Measurements from ENCODE around the gene ZNF423. TPM values are rescaled to one million over a fixed set of nuclear protein-coding genes. Genes with fewer than 3 reads are reported as not detected.
A peak's percentile ranks its signal among the peaks of the same experiment; 100 is the strongest.

Gene ZNF423
- polyA plus RNA-seq, 1 of the 3 experiments (the other 2 are of a cell fraction), result 1.2 TPM

- TF ChIP-seq ZBTB33 (IDR thresholded peaks at IDR 0.05; ENCODE audit: borderline replicate concordance, low read depth) (no peak), JUND (IDR thresholded peaks at IDR 0.05) (no peak), NFIC (IDR thresholded peaks at IDR 0.05; ENCODE audit: borderline replicate concordance) (no peak), PBX3 (IDR thresholded peaks at IDR 0.05) (no peak), NRF1 (IDR thresholded peaks at IDR 0.05; ENCODE audit: low read depth, low read length) (no peak), TCF12 (IDR thresholded peaks at IDR 0.05) (no peak)
Observed at GRCh38 chr16:49850558-49851467, 5.1 kb downstream of the ZNF423 start (continued).

- ChIA-PET CTCF (interaction anchor here (0.9 to 1.5 kb wide), 4 partner anchors 11 to 219 kb away, joined by 3 to 4 read pairs (median 3); no protein-coding TSS in a partner anchor), POLR2A (no interaction called here)
- Histone ChIP-seq H3K4me3 (ENCODE audit: low read depth in 2 of 2, low read length in 1 of 2) (no peak overlapping the region), H3K9me3 (no peaks in the 10 kb centered on the region), H3K9me2 (no peaks in the 10 kb centered on the region), H3K79me2 (ENCODE audit: insufficient read depth) (no peaks in the 10 kb centered on the region), H3K4me1 (ENCODE audit: control insufficient read depth in 1 of 2, insufficient read depth in 2 of 2, low read depth in 1 of 2, low read length in 1 of 2) (peaks cover 13 to 82% of the 10 kb centered on the region in 2 experiments; a peak in 3 of 4 replicates), H3K36me3 (replicated peaks in 1 of 2; ENCODE audit: control insufficient read depth in 1 of 2, insufficient read depth in 2 of 2, low read length in 1 of 2) (no peaks in the 10 kb centered on the region), H3K27ac (ENCODE audit: low read depth in 2 of 2, low read length in 1 of 2) (peak overlapping the region in 1 of 2 experiments; percentile 92; a peak in 2 of 4 replicates), H3K9ac (no peak overlapping the region), H3F3A (replicated peaks; ENCODE audit: insufficient read depth) (no peaks in the 10 kb centered on the region), H4K20me1 (ENCODE audit: insufficient read depth) (no peaks in the 10 kb centered on the region; the same call in 1 of the 2 replicates), H3K27me3 (ENCODE audit: insufficient read depth) (no peaks in the 10 kb centered on the region), H3K4me2 (no peak overlapping the region), H2AFZ (ENCODE audit: low read depth) (no peak overlapping the region)
- WGBS (ENCODE audit: low lambda C conversion rate), result 86% methylated on average over 8 of the region's 8 CpGs
- TF ChIP-seq YY1 (IDR thresholded peaks at IDR 0.05; ENCODE audit: low read depth), result no peak
- TF ChIP-seq ZBTB33 (IDR thresholded peaks at IDR 0.05; ENCODE audit: borderline replicate concordance, low read depth), result no peak
- TF ChIP-seq, protein P1, sequence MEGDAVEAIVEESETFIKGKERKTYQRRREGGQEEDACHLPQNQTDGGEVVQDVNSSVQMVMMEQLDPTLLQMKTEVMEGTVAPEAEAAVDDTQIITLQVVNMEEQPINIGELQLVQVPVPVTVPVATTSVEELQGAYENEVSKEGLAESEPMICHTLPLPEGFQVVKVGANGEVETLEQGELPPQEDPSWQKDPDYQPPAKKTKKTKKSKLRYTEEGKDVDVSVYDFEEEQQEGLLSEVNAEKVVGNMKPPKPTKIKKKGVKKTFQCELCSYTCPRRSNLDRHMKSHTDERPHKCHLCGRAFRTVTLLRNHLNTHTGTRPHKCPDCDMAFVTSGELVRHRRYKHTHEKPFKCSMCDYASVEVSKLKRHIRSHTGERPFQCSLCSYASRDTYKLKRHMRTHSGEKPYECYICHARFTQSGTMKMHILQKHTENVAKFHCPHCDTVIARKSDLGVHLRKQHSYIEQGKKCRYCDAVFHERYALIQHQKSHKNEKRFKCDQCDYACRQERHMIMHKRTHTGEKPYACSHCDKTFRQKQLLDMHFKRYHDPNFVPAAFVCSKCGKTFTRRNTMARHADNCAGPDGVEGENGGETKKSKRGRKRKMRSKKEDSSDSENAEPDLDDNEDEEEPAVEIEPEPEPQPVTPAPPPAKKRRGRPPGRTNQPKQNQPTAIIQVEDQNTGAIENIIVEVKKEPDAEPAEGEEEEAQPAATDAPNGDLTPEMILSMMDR (IDR thresholded peaks at IDR 0.05), result no peak
- no peak for TF ChIP-seq EP300 (IDR thresholded peaks at IDR 0.05; ENCODE audit: borderline replicate concordance in 1 of 2, low read depth in 1 of 2, low read length in 1 of 2)
- TF ChIP-seq PBX3 (IDR thresholded peaks at IDR 0.05), result no peak
- no peak for TF ChIP-seq EZH2phosphoT487 (IDR thresholded peaks at IDR 0.05; ENCODE audit: borderline replicate concordance, low read depth)
- TF ChIP-seq JUND (IDR thresholded peaks at IDR 0.05), result no peak
- TF ChIP-seq NFIC (IDR thresholded peaks at IDR 0.05; ENCODE audit: borderline replicate concordance), result no peak
- TF ChIP-seq, protein P2, sequence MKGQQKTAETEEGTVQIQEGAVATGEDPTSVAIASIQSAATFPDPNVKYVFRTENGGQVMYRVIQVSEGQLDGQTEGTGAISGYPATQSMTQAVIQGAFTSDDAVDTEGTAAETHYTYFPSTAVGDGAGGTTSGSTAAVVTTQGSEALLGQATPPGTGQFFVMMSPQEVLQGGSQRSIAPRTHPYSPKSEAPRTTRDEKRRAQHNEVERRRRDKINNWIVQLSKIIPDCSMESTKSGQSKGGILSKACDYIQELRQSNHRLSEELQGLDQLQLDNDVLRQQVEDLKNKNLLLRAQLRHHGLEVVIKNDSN (IDR thresholded peaks at IDR 0.05; ENCODE audit: borderline replicate concordance, low read depth), result no peak
- TF ChIP-seq IRF3 (IDR thresholded peaks at IDR 0.05; ENCODE audit: low read depth, low read length), result no peak
- no peak for TF ChIP-seq MEF2A (IDR thresholded peaks at IDR 0.05; ENCODE audit: borderline replicate concordance, low read depth)
- TF ChIP-seq CHD2 (IDR thresholded peaks at IDR 0.05; ENCODE audit: low read length, partially characterized antibody), result no peak
- TF ChIP-seq RFX5 (IDR thresholded peaks at IDR 0.05; ENCODE audit: low read length), result no peak
- TF ChIP-seq ELF1 (IDR thresholded peaks at IDR 0.05), result no peak
- no peak for TF ChIP-seq MXI1 (IDR thresholded peaks at IDR 0.05; ENCODE audit: low read depth, low read length)
- TF ChIP-seq TAF1 (IDR thresholded peaks at IDR 0.05; ENCODE audit: borderline replicate concordance, low read depth, low read length), result no peak
- no peak for DNase-seq
Observed at GRCh38 chr16:49849754-49850108, 6.2 kb downstream of the ZNF423 start.
